ENCODE data around the gene WFS1. TPM values are rescaled to one million over a fixed set of nuclear protein-coding genes. Genes with fewer than 3 reads are reported as not detected.

The WFS1 gene
- polyA plus RNA-seq, 1 donor, result 32.4 TPM

GRCh38 chr4:6290769-6291547 is 21.3 kb downstream of the WFS1 start:
- no peaks in the 10 kb centered on the region for H3K4me1 ChIP-seq (ENCODE audit: control insufficient read depth, insufficient read depth, low read length)
- DNase-seq, result no peak
- H3K9me3 ChIP-seq (ENCODE audit: control insufficient read depth, low read depth, low read length), result no peaks in the 10 kb centered on the region
- peaks cover 78% of the 10 kb centered on the region for H3K36me3 ChIP-seq (ENCODE audit: control insufficient read depth, insufficient read depth, low read length)
- H3K27me3 ChIP-seq (ENCODE audit: control insufficient read depth, insufficient read depth, low read length), result no peaks in the 10 kb centered on the region
- H3K4me3 ChIP-seq (ENCODE audit: low read length), result no peak overlapping the region
- no peak overlapping the region for H3K27ac ChIP-seq (ENCODE audit: low read length)
- WGBS (ENCODE audit: insufficient coverage, low lambda C conversion rate), result no CpG with 5 or more reads among the region's 25 CpGs

- Histone ChIP-seq H3K4me3 (ENCODE audit: low read length) (no peak overlapping the region), H3K4me1 (ENCODE audit: control insufficient read depth, insufficient read depth, low read length) (no peaks in the 10 kb centered on the region), H3K36me3 (ENCODE audit: control insufficient read depth, insufficient read depth, low read length) (peaks cover 79% of the 10 kb centered on the region), H3K27me3 (ENCODE audit: control insufficient read depth, insufficient read depth, low read length) (no peaks in the 10 kb centered on the region), H3K27ac (ENCODE audit: low read length) (no peak overlapping the region), H3K9me3 (ENCODE audit: control insufficient read depth, low read depth, low read length) (no peaks in the 10 kb centered on the region)
- DNase-seq, result no peak
- no CpG with 5 or more reads among the region's 21 CpGs for WGBS (ENCODE audit: insufficient coverage, low lambda C conversion rate)
Measured at GRCh38 chr4:6291784-6292297, 22.2 kb downstream of the WFS1 start.

- no peaks in the 10 kb centered on the region for H3K9me3 ChIP-seq (ENCODE audit: control insufficient read depth, low read depth, low read length)
- no CpG with 5 or more reads among the region's 13 CpGs for WGBS (ENCODE audit: insufficient coverage, low lambda C conversion rate)
- H3K27me3 ChIP-seq (ENCODE audit: control insufficient read depth, insufficient read depth, low read length), result no peaks in the 10 kb centered on the region
- H3K27ac ChIP-seq (ENCODE audit: low read length), result no peak overlapping the region
- no peak for DNase-seq
- peaks cover 75% of the 10 kb centered on the region for H3K36me3 ChIP-seq (ENCODE audit: control insufficient read depth, insufficient read depth, low read length)
- H3K4me1 ChIP-seq (ENCODE audit: control insufficient read depth, insufficient read depth, low read length), result no peaks in the 10 kb centered on the region
- no peak overlapping the region for H3K4me3 ChIP-seq (ENCODE audit: low read length)
Measured at GRCh38 chr4:6292376-6293096, 22.9 kb downstream of the WFS1 start.

- no CpG with 5 or more reads among the region's 8 CpGs for WGBS (ENCODE audit: insufficient coverage, low lambda C conversion rate)
- DNase-seq, result no peak
- H3K9me3 ChIP-seq (ENCODE audit: control insufficient read depth, low read depth, low read length), result no peaks in the 10 kb centered on the region
- no peaks in the 10 kb centered on the region for H3K4me1 ChIP-seq (ENCODE audit: control insufficient read depth, insufficient read depth, low read length)
- no peak overlapping the region for H3K4me3 ChIP-seq (ENCODE audit: low read length)
- peaks cover 75% of the 10 kb centered on the region for H3K36me3 ChIP-seq (ENCODE audit: control insufficient read depth, insufficient read depth, low read length)
- H3K27ac ChIP-seq (ENCODE audit: low read length), result no peak overlapping the region
- no peaks in the 10 kb centered on the region for H3K27me3 ChIP-seq (ENCODE audit: control insufficient read depth, insufficient read depth, low read length)
Measured at GRCh38 chr4:6293097-6293445, 23.4 kb downstream of the WFS1 start.

GRCh38 chr4:6293661-6294060 is 24.0 kb downstream of the WFS1 start:
- peaks cover 74% of the 10 kb centered on the region for H3K36me3 ChIP-seq (ENCODE audit: control insufficient read depth, insufficient read depth, low read length)
- H3K4me1 ChIP-seq (ENCODE audit: control insufficient read depth, insufficient read depth, low read length), result no peaks in the 10 kb centered on the region
- DNase-seq, result no peak
- H3K27me3 ChIP-seq (ENCODE audit: control insufficient read depth, insufficient read depth, low read length), result no peaks in the 10 kb centered on the region
- no peak overlapping the region for H3K27ac ChIP-seq (ENCODE audit: low read length)
- H3K9me3 ChIP-seq (ENCODE audit: control insufficient read depth, low read depth, low read length), result no peaks in the 10 kb centered on the region
- H3K4me3 ChIP-seq (ENCODE audit: low read length), result no peak overlapping the region
- no CpG with 5 or more reads among the region's 8 CpGs for WGBS (ENCODE audit: insufficient coverage, low lambda C conversion rate)

- WGBS (ENCODE audit: insufficient coverage, low lambda C conversion rate), result no CpG with 5 or more reads among the region's 27 CpGs
- Histone ChIP-seq H3K4me3 (ENCODE audit: low read length) (no peak overlapping the region), H3K4me1 (ENCODE audit: control insufficient read depth, insufficient read depth, low read length) (no peaks in the 10 kb centered on the region), H3K9me3 (ENCODE audit: control insufficient read depth, low read depth, low read length) (no peaks in the 10 kb centered on the region), H3K27me3 (ENCODE audit: control insufficient read depth, insufficient read depth, low read length) (no peaks in the 10 kb centered on the region), H3K36me3 (ENCODE audit: control insufficient read depth, insufficient read depth, low read length) (peaks cover 71% of the 10 kb centered on the region), H3K27ac (ENCODE audit: low read length) (no peak overlapping the region)
- DNase-seq, result no peak
Measured at GRCh38 chr4:6294705-6295421, 25.2 kb downstream of the WFS1 start.

GRCh38 chr4:6295495-6295894 is 25.8 kb downstream of the WFS1 start:
- H3K36me3 ChIP-seq (ENCODE audit: control insufficient read depth, insufficient read depth, low read length), result peaks cover 72% of the 10 kb centered on the region
- WGBS (ENCODE audit: insufficient coverage, low lambda C conversion rate), result no CpG with 5 or more reads among the region's 14 CpGs
- H3K27me3 ChIP-seq (ENCODE audit: control insufficient read depth, insufficient read depth, low read length), result no peaks in the 10 kb centered on the region
- no peak overlapping the region for H3K4me3 ChIP-seq (ENCODE audit: low read length)
- DNase-seq, result no peak
- no peaks in the 10 kb centered on the region for H3K4me1 ChIP-seq (ENCODE audit: control insufficient read depth, insufficient read depth, low read length)
- H3K9me3 ChIP-seq (ENCODE audit: control insufficient read depth, low read depth, low read length), result no peaks in the 10 kb centered on the region
- no peak overlapping the region for H3K27ac ChIP-seq (ENCODE audit: low read length)

GRCh38 chr4:6296026-6296425 is 26.4 kb downstream of the WFS1 start:
- WGBS (ENCODE audit: insufficient coverage, low lambda C conversion rate), result no CpG with 5 or more reads among the region's 9 CpGs
- Histone ChIP-seq H3K36me3 (ENCODE audit: control insufficient read depth, insufficient read depth, low read length) (peaks cover 73% of the 10 kb centered on the region), H3K27me3 (ENCODE audit: control insufficient read depth, insufficient read depth, low read length) (no peaks in the 10 kb centered on the region)

GRCh38 chr4:6297266-6297815 is 27.7 kb downstream of the WFS1 start:
- Histone ChIP-seq H3K4me1 (ENCODE audit: control insufficient read depth, insufficient read depth, low read length) (no peaks in the 10 kb centered on the region), H3K27me3 (ENCODE audit: control insufficient read depth, insufficient read depth, low read length) (no peaks in the 10 kb centered on the region), H3K27ac (ENCODE audit: low read length) (no peak overlapping the region), H3K36me3 (ENCODE audit: control insufficient read depth, insufficient read depth, low read length) (peaks cover 76% of the 10 kb centered on the region), H3K4me3 (ENCODE audit: low read length) (no peak overlapping the region), H3K9me3 (ENCODE audit: control insufficient read depth, low read depth, low read length) (peaks cover 6% of the 10 kb centered on the region)
- DNase-seq, result no peak
- WGBS (ENCODE audit: insufficient coverage, low lambda C conversion rate), result 100% methylated on average over 1 of the region's 15 CpGs

More at GRCh38 chr4:6296026-6296425, 26.4 kb downstream of the WFS1 start:
- Histone ChIP-seq H3K4me3 (ENCODE audit: low read length) (no peak overlapping the region), H3K4me1 (ENCODE audit: control insufficient read depth, insufficient read depth, low read length) (no peaks in the 10 kb centered on the region), H3K27ac (ENCODE audit: low read length) (no peak overlapping the region), H3K9me3 (ENCODE audit: control insufficient read depth, low read depth, low read length) (peaks cover 2% of the 10 kb centered on the region)
- DNase-seq, result no peak

- peaks cover 6% of the 10 kb centered on the region for H3K9me3 ChIP-seq (ENCODE audit: control insufficient read depth, low read depth, low read length)
- DNase-seq, result no peak
- H3K36me3 ChIP-seq (ENCODE audit: control insufficient read depth, insufficient read depth, low read length), result peaks cover 80% of the 10 kb centered on the region
- H3K4me1 ChIP-seq (ENCODE audit: control insufficient read depth, insufficient read depth, low read length), result no peaks in the 10 kb centered on the region
- no CpG with 5 or more reads among the region's 13 CpGs for WGBS (ENCODE audit: insufficient coverage, low lambda C conversion rate)
- no peak overlapping the region for H3K27ac ChIP-seq (ENCODE audit: low read length)
- no peaks in the 10 kb centered on the region for H3K27me3 ChIP-seq (ENCODE audit: control insufficient read depth, insufficient read depth, low read length)
- H3K4me3 ChIP-seq (ENCODE audit: low read length), result no peak overlapping the region
Measured at GRCh38 chr4:6298035-6298434, 28.4 kb downstream of the WFS1 start.
